SK-N-SH (cell line): ENCODE results near the gene CTNNA3. TPM values are rescaled to one million over a fixed set of nuclear protein-coding genes. Genes with fewer than 3 reads are reported as not detected.

ENCODE experiments used
- CTCF ChIA-PET: fragments of 300-600, 350-600 bp; formaldehyde crosslinking; extraction: SDS; loops from one replicate; lab custom pipeline; 2021; lab: Yijun Ruan, JAX
- POLR2A ChIA-PET: fragments of 350-600 bp; sonication (Branson Sonifier 250); formaldehyde crosslinking; extraction: SDS; loops from one replicate; lab custom pipeline; 2020; ENCODE audit warnings: antibody characterized with exemption, inconsistent platforms; lab: Yijun Ruan, JAX
- DNase-seq: peaks from one replicate; pipeline ENCODE4 v3.0.0; 2012
- H2AFZ ChIP-seq: fragments of 200-600 bp; sonication (generic); 2 replicates; pipeline ENCODE4 v1.8.1; 2016; ENCODE audit warnings: antibody characterized with exemption, mild to moderate bottlenecking, low read depth
- H3F3A ChIP-seq: fragments of 200-600 bp; sonication (generic); replicated peaks from 2 replicates; pipeline ENCODE3; 2016; ENCODE audit warnings: antibody characterized with exemption, mild to moderate bottlenecking; ENCODE audit not compliant: insufficient read depth
- H3K27ac ChIP-seq, 2 experiments: fragments of 200-500 bp in 1 of 2; fragments of 200-600 bp in 1 of 2; sonication (Bioruptor generic) in 1 of 2; sonication (generic), shearing (Covaris generic) in 1 of 2; 2 replicates each; pipeline versions ENCODE4 v1.5.1 to v1.6.1; 2014 to 2016; ENCODE audit warnings: low read depth in 2 of 2, inconsistent platforms in 1 of 2, low read length in 1 of 2, mild to moderate bottlenecking in 1 of 2, mixed read lengths in 1 of 2
- H3K27me3 ChIP-seq: fragments of 200-600 bp; sonication (generic), shearing (Covaris generic); 2 replicates; pipeline ENCODE4 v1.6.1; 2016; ENCODE audit warnings: mixed run types; ENCODE audit not compliant: insufficient read depth
- H3K36me3 ChIP-seq, 2 experiments: fragments of 200-500 bp in 1 of 2; fragments of 200-600 bp in 1 of 2; sonication (Bioruptor generic) in 1 of 2; sonication (generic) in 1 of 2; replicated peaks in 1 of 2; 2 replicates each; pipeline versions ENCODE3 to v1.5.1; 2014 to 2016; ENCODE audit warnings: low read length in 1 of 2, mild to moderate bottlenecking in 1 of 2; ENCODE audit not compliant: insufficient read depth in 2 of 2, control insufficient read depth in 1 of 2
- H3K4me1 ChIP-seq, 2 experiments: fragments of 200-500 bp in 1 of 2; fragments of 200-600 bp in 1 of 2; sonication (Bioruptor generic) in 1 of 2; sonication (generic), shearing (Covaris generic) in 1 of 2; 2 replicates each; pipeline versions ENCODE4 v1.5.1 to v1.6.1; 2014 to 2016; ENCODE audit warnings: low read depth in 1 of 2, low read length in 1 of 2, mixed run types in 1 of 2; ENCODE audit not compliant: insufficient read depth in 2 of 2, control insufficient read depth in 1 of 2
- H3K4me2 ChIP-seq: fragments of 200-600 bp; sonication (generic), shearing (Covaris generic); 2 replicates; pipeline ENCODE4 v1.6.1; 2017; ENCODE audit warnings: mixed run types
- H3K4me3 ChIP-seq, 2 experiments: fragments of 200-500 bp in 1 of 2; fragments of 200-600 bp in 1 of 2; sonication (Bioruptor generic) in 1 of 2; sonication (generic), shearing (Covaris generic) in 1 of 2; 2 replicates each; pipeline versions ENCODE4 v1.5.1 to v1.8.1; 2014 to 2016; ENCODE audit warnings: low read depth in 2 of 2, inconsistent platforms in 1 of 2, low read length in 1 of 2, mild to moderate bottlenecking in 1 of 2, mixed read lengths in 1 of 2, moderate library complexity in 1 of 2
- H3K79me2 ChIP-seq: fragments of 200-600 bp; sonication (generic); 2 replicates; pipeline ENCODE4 v1.8.1; 2017; ENCODE audit warnings: mild to moderate bottlenecking; ENCODE audit not compliant: insufficient read depth
- H3K9ac ChIP-seq: fragments of 200-600 bp; sonication (generic); 2 replicates; pipeline ENCODE4 v1.6.1; 2017; ENCODE audit warnings: mixed run types
- H3K9me2 ChIP-seq: fragments of 200-600 bp; sonication (generic); 2 replicates; pipeline ENCODE4 v1.6.1; 2017; ENCODE audit warnings: mixed run types
- H3K9me3 ChIP-seq: fragments of 200-600 bp; sonication (generic); 2 replicates; pipeline ENCODE4 v1.6.1; 2017; ENCODE audit warnings: mixed run types, mild to moderate bottlenecking, moderate library complexity
- H4K20me1 ChIP-seq: fragments of 200-600 bp; sonication (generic); 2 replicates; pipeline ENCODE4 v1.6.1; 2017; ENCODE audit warnings: mild to moderate bottlenecking, mixed run types; ENCODE audit not compliant: insufficient read depth
- CHD2 ChIP-seq: fragments of 150-350 bp; IDR thresholded peaks from 2 replicates; pipeline ENCODE4 v1.6.1; 2018; ENCODE audit warnings: low read length; ENCODE audit not compliant: partially characterized antibody
- CTCF ChIP-seq: fragments of 200-600 bp; sonication (generic); IDR thresholded peaks from 2 replicates; pipeline ENCODE4 v1.6.1; 2017; ENCODE audit warnings: antibody characterized with exemption, mild to moderate bottlenecking, moderate library complexity
- ELF1 ChIP-seq: IDR thresholded peaks from 2 replicates; pipeline ENCODE4 v1.4.0; 2012
- FOSL2 ChIP-seq: IDR thresholded peaks from 2 replicates; pipeline ENCODE4 v1.4.0; 2012; ENCODE audit warnings: low read depth, mild to moderate bottlenecking, moderate library complexity, borderline replicate concordance
- FOXM1 ChIP-seq: IDR thresholded peaks from 2 replicates; pipeline ENCODE4 v1.4.0; 2012; ENCODE audit warnings: low read depth, mild to moderate bottlenecking
- GATA2 ChIP-seq: sonication (generic); formaldehyde crosslinking; IDR thresholded peaks from 2 replicates; pipeline ENCODE4 v1.5.0; 2020; ENCODE audit warnings: mild to moderate bottlenecking, missing genetic modification reagents
- MXI1 ChIP-seq: IDR thresholded peaks from 2 replicates; pipeline ENCODE4 v1.6.1; 2012; ENCODE audit warnings: mild to moderate bottlenecking, low read depth, low read length, improper control_type of control experiment
- NFIC ChIP-seq: IDR thresholded peaks from 2 replicates; pipeline ENCODE4 v1.4.0; 2012; ENCODE audit warnings: borderline replicate concordance
- NRF1 ChIP-seq: IDR thresholded peaks from 2 replicates; pipeline ENCODE4 v1.6.1; 2012; ENCODE audit warnings: low read depth, mild to moderate bottlenecking, low read length
- PBX3 ChIP-seq: IDR thresholded peaks from 2 replicates; pipeline ENCODE4; 2012
- POLR2AphosphoS5 ChIP-seq: IDR thresholded peaks from 2 replicates; pipeline ENCODE4 v1.6.1; 2012; ENCODE audit warnings: low read depth, low read length
- RAD21 ChIP-seq: IDR thresholded peaks from 2 replicates; pipeline ENCODE4 v1.6.1; 2012; ENCODE audit warnings: mild to moderate bottlenecking, low read length
- REST ChIP-seq: IDR thresholded peaks from 2 replicates; pipeline ENCODE4 v1.6.1; 2012; ENCODE audit warnings: mild to moderate bottlenecking, low read depth, low read length, moderate library complexity
- RFX5 ChIP-seq: IDR thresholded peaks from 2 replicates; pipeline ENCODE4 v1.6.1; 2012; ENCODE audit warnings: mild to moderate bottlenecking, improper control_type of control experiment, low read length
- SIN3A ChIP-seq: IDR thresholded peaks from 2 replicates; pipeline ENCODE4 v1.6.1; 2012; ENCODE audit warnings: low read depth, mild to moderate bottlenecking, low read length, moderate library complexity, borderline replicate concordance
- SMC3 ChIP-seq: IDR thresholded peaks from 2 replicates; pipeline ENCODE4 v1.6.1; 2012; ENCODE audit warnings: low read depth, low read length, improper control_type of control experiment
- TAF1 ChIP-seq: IDR thresholded peaks from 2 replicates; pipeline ENCODE4 v1.6.1; 2012; ENCODE audit warnings: low read depth, mild to moderate bottlenecking, low read length, moderate library complexity, borderline replicate concordance
- TCF12 ChIP-seq: IDR thresholded peaks from 2 replicates; pipeline ENCODE4 v1.4.0; 2012
- TEAD4 ChIP-seq: IDR thresholded peaks from 2 replicates; pipeline ENCODE4 v1.4.0; 2012; ENCODE audit warnings: mild to moderate bottlenecking, borderline replicate concordance; ENCODE audit not compliant: insufficient read depth
- WGBS: methylation state at CpG from one replicate; pipeline ENCODE4 v1.1.6; 2017; ENCODE audit warnings: low lambda C conversion rate; 5-methylcytosine and 5-hydroxymethylcytosine counted together
- polyA plus RNA-seq, 3 experiments: library from polyadenylated mRNA; depleted of rRNA; stranded (reverse); fragments of >200 nt; gene quantifications; 2 replicates each; pipeline ENCODE4 v1.2.3, GENCODE V29; 2012
- TF ChIP-seq, protein P1 (sequence below): fragments of 150-350 bp; IDR thresholded peaks from 2 replicates; pipeline ENCODE4 v1.6.1; 2016; ENCODE audit warnings: mild to moderate bottlenecking, low read depth, low read length

Gene CTNNA3
- polyA plus RNA-seq, 1 of the 3 experiments (the other 2 are of a cell fraction): not detected

- POLR2A ChIA-PET: no interaction called here
- WGBS: 33% methylated on average over 4 of the region's 4 CpGs
Measured at GRCh38 chr10:66234872-66235271, 1461.1 kb downstream of the CTNNA3 start.

More at GRCh38 chr10:66234872-66235271, 1461.1 kb downstream of the CTNNA3 start:
- Histone ChIP-seq H3K9ac (no peak overlapping the region), H3K9me2 (no peaks in the 10 kb centered on the region), H3K4me1 (no peaks in the 10 kb centered on the region), H3F3A (no peaks in the 10 kb centered on the region), H3K27ac (no peak overlapping the region), H3K79me2 (no peaks in the 10 kb centered on the region), H3K36me3 (no peaks in the 10 kb centered on the region), H3K4me3 (no peak overlapping the region), H2AFZ (no peak overlapping the region), H3K4me2 (no peak overlapping the region), H4K20me1 (no peaks in the 10 kb centered on the region), H3K9me3 (no peaks in the 10 kb centered on the region), H3K27me3 (no peaks in the 10 kb centered on the region)
- CTCF ChIA-PET: interaction anchor here (1.0 kb wide), 1 partner anchor 10 kb away, joined by 3 read pairs; no protein-coding TSS in a partner anchor
- TF ChIP-seq, protein P1, sequence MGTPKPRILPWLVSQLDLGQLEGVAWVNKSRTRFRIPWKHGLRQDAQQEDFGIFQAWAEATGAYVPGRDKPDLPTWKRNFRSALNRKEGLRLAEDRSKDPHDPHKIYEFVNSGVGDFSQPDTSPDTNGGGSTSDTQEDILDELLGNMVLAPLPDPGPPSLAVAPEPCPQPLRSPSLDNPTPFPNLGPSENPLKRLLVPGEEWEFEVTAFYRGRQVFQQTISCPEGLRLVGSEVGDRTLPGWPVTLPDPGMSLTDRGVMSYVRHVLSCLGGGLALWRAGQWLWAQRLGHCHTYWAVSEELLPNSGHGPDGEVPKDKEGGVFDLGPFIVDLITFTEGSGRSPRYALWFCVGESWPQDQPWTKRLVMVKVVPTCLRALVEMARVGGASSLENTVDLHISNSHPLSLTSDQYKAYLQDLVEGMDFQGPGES: no peak
- TF ChIP-seq RFX5: no peak
- no peak for TF ChIP-seq CHD2
- no peak for TF ChIP-seq GATA2 (CRISPR knock-in tag)
- TF ChIP-seq ELF1: no peak
- no peak for TF ChIP-seq CTCF
- no peak for TF ChIP-seq TCF12
- TF ChIP-seq REST: no peak
- TF ChIP-seq FOSL2: no peak
- no peak for TF ChIP-seq MXI1
- TF ChIP-seq TAF1: no peak
- TF ChIP-seq NRF1: no peak
- TF ChIP-seq TEAD4: no peak
- TF ChIP-seq SMC3: no peak
- no peak for TF ChIP-seq SIN3A
- TF ChIP-seq PBX3: no peak
- no peak for TF ChIP-seq POLR2AphosphoS5
- TF ChIP-seq FOXM1: no peak
- no peak for TF ChIP-seq RAD21
- TF ChIP-seq NFIC: no peak
- DNase-seq: no peak
